ENCODE data around the gene SERPINI2.

SERPINI2 gene

GRCh38 chr3:167409611-167410010 is 64.2 kb downstream of the SERPINI2 start:
- Histone ChIP-seq H3K9me3 (ENCODE audit: insufficient read depth, low read length) (no peaks in the 10 kb centered on the region), H2AFZ (ENCODE audit: low read depth, low read length, severe bottlenecking) (no peak overlapping the region), H3K4me2 (ENCODE audit: low read depth, low read length, poor library complexity, severe bottlenecking) (no peak overlapping the region), H3K79me2 (ENCODE audit: insufficient read depth, low read length) (no peaks in the 10 kb centered on the region), H3K9ac (ENCODE audit: low read length) (no peak overlapping the region), H3K9me2 (replicated peaks; ENCODE audit: insufficient read depth, low read length) (no peaks in the 10 kb centered on the region), H3K27ac (ENCODE audit: low read depth, low read length) (no peak overlapping the region), H3K4me3 (ENCODE audit: insufficient read depth, low read length, poor library complexity, severe bottlenecking) (no peak overlapping the region), H3K27me3 (ENCODE audit: low read length) (no peaks in the 10 kb centered on the region), H3K36me3 (ENCODE audit: low read length) (no peaks in the 10 kb centered on the region), H3F3A (ENCODE audit: insufficient read depth) (no peaks in the 10 kb centered on the region), H4K20me1 (ENCODE audit: low read depth, low read length) (no peaks in the 10 kb centered on the region)
- TF ChIP-seq EZH2phosphoT487 (conservative IDR thresholded peaks at IDR 0.05; ENCODE audit: low read length) (no peak), CTCF (IDR thresholded peaks at IDR 0.05; ENCODE audit: insufficient read depth, low read length, poor library complexity, severe bottlenecking) (no peak)

GRCh38 chr3:167406876-167407492 is 66.9 kb downstream of the SERPINI2 start:
- H3K27ac ChIP-seq (ENCODE audit: low read depth, low read length): no peak overlapping the region
- H3K36me3 ChIP-seq (ENCODE audit: low read length): no peaks in the 10 kb centered on the region
- H2AFZ ChIP-seq (ENCODE audit: low read depth, low read length, severe bottlenecking): no peak overlapping the region
- H3K79me2 ChIP-seq (ENCODE audit: insufficient read depth, low read length): no peaks in the 10 kb centered on the region
- TF ChIP-seq EZH2phosphoT487 (conservative IDR thresholded peaks at IDR 0.05; ENCODE audit: low read length): no peak
- peak; percentile 16 for TF ChIP-seq CTCF (IDR thresholded peaks at IDR 0.05; ENCODE audit: insufficient read depth, low read length, poor library complexity, severe bottlenecking)
- no peak overlapping the region for H3K4me2 ChIP-seq (ENCODE audit: low read depth, low read length, poor library complexity, severe bottlenecking)
- H3K27me3 ChIP-seq (ENCODE audit: low read length): no peaks in the 10 kb centered on the region
- no peaks in the 10 kb centered on the region for H4K20me1 ChIP-seq (ENCODE audit: low read depth, low read length)
- no peaks in the 10 kb centered on the region for H3F3A ChIP-seq (ENCODE audit: insufficient read depth)
- H3K9me3 ChIP-seq (ENCODE audit: insufficient read depth, low read length): no peaks in the 10 kb centered on the region
- no peak overlapping the region for H3K4me3 ChIP-seq (ENCODE audit: insufficient read depth, low read length, poor library complexity, severe bottlenecking)
- H3K9ac ChIP-seq (ENCODE audit: low read length): no peak overlapping the region
- no peaks in the 10 kb centered on the region for H3K9me2 ChIP-seq (replicated peaks; ENCODE audit: insufficient read depth, low read length)

- no peaks in the 10 kb centered on the region for H3K9me2 ChIP-seq (replicated peaks; ENCODE audit: insufficient read depth, low read length)
- H3F3A ChIP-seq (ENCODE audit: insufficient read depth): no peaks in the 10 kb centered on the region
- H2AFZ ChIP-seq (ENCODE audit: low read depth, low read length, severe bottlenecking): no peak overlapping the region
- no peak overlapping the region for H3K4me2 ChIP-seq (ENCODE audit: low read depth, low read length, poor library complexity, severe bottlenecking)
- H3K36me3 ChIP-seq (ENCODE audit: low read length): no peaks in the 10 kb centered on the region
- no peaks in the 10 kb centered on the region for H3K79me2 ChIP-seq (ENCODE audit: insufficient read depth, low read length)
- H3K27ac ChIP-seq (ENCODE audit: low read depth, low read length): no peak overlapping the region
- no peaks in the 10 kb centered on the region for H3K9me3 ChIP-seq (ENCODE audit: insufficient read depth, low read length)
- TF ChIP-seq EZH2phosphoT487 (conservative IDR thresholded peaks at IDR 0.05; ENCODE audit: low read length): no peak
- TF ChIP-seq CTCF (IDR thresholded peaks at IDR 0.05; ENCODE audit: insufficient read depth, low read length, poor library complexity, severe bottlenecking): no peak
- no peaks in the 10 kb centered on the region for H4K20me1 ChIP-seq (ENCODE audit: low read depth, low read length)
- no peak overlapping the region for H3K9ac ChIP-seq (ENCODE audit: low read length)
- H3K4me3 ChIP-seq (ENCODE audit: insufficient read depth, low read length, poor library complexity, severe bottlenecking): no peak overlapping the region
- no peaks in the 10 kb centered on the region for H3K27me3 ChIP-seq (ENCODE audit: low read length)
Measured at GRCh38 chr3:167397826-167398225, 76.0 kb downstream of the SERPINI2 start.
